ENCODE results near the gene GEMIN5.

The GEMIN5 gene

GRCh38 chr5:154949781-154950180 lies 11.8 kb upstream of the GEMIN5 start:
- Histone ChIP-seq H3K4me3 (ENCODE audit: low read length) (no peak overlapping the region), H3K9me2 (replicated peaks; ENCODE audit: control insufficient read depth, low read length) (no peaks in the 10 kb centered on the region), H3F3A (ENCODE audit: control insufficient read depth, insufficient read depth) (0 out of 2 replicates have a peak, but pooled peaks cover 4% of the 10 kb centered on the region), H3K4me2 (ENCODE audit: low read length) (no peak overlapping the region), H3K36me3 (ENCODE audit: control insufficient read depth, low read length) (peaks cover 45% of the 10 kb centered on the region), H3K9me3 (ENCODE audit: control insufficient read depth, insufficient read depth, low read length) (no peaks in the 10 kb centered on the region), H3K79me2 (ENCODE audit: control insufficient read depth, low read length) (peaks cover 68% of the 10 kb centered on the region), H3K27me3 (ENCODE audit: control insufficient read depth, low read length) (no peaks in the 10 kb centered on the region), H4K20me1 (ENCODE audit: control insufficient read depth, insufficient read depth, low read depth, low read length) (0 out of 2 replicates have a peak, but pooled peaks cover 8% of the 10 kb centered on the region), H3K27ac (ENCODE audit: low read depth, low read length) (no peak overlapping the region), H3K4me1 (ENCODE audit: control insufficient read depth, low read length) (peaks cover 3% of the 10 kb centered on the region)
- TF ChIP-seq EZH2phosphoT487 (IDR thresholded peaks at IDR 0.05; ENCODE audit: borderline replicate concordance, low read length): no peak
- no peak for TF ChIP-seq CTCF (IDR thresholded peaks at IDR 0.05; ENCODE audit: low read depth, low read length, poor library complexity, severe bottlenecking)

GRCh38 chr5:154948313-154948712 lies 10.3 kb upstream of the GEMIN5 start:
- H3K4me3 ChIP-seq (ENCODE audit: low read length): no peak overlapping the region
- H3K36me3 ChIP-seq (ENCODE audit: control insufficient read depth, low read length): peaks cover 49% of the 10 kb centered on the region
- no peak overlapping the region for H3K27ac ChIP-seq (ENCODE audit: low read depth, low read length)
- no peaks in the 10 kb centered on the region for H3K27me3 ChIP-seq (ENCODE audit: control insufficient read depth, low read length)
- TF ChIP-seq EZH2phosphoT487 (IDR thresholded peaks at IDR 0.05; ENCODE audit: borderline replicate concordance, low read length) (no peak), CTCF (IDR thresholded peaks at IDR 0.05; ENCODE audit: low read depth, low read length, poor library complexity, severe bottlenecking) (no peak)
- H3K9me3 ChIP-seq (ENCODE audit: control insufficient read depth, insufficient read depth, low read length): no peaks in the 10 kb centered on the region
- peaks cover 81% of the 10 kb centered on the region for H3K79me2 ChIP-seq (ENCODE audit: control insufficient read depth, low read length)
- H3F3A ChIP-seq (ENCODE audit: control insufficient read depth, insufficient read depth): peaks cover 8% of the 10 kb centered on the region; the same call in 1 of the 2 replicates
- no peak overlapping the region for H3K4me2 ChIP-seq (ENCODE audit: low read length)
- no peaks in the 10 kb centered on the region for H3K9me2 ChIP-seq (replicated peaks; ENCODE audit: control insufficient read depth, low read length)
- H4K20me1 ChIP-seq (ENCODE audit: control insufficient read depth, insufficient read depth, low read depth, low read length): 0 out of 2 replicates have a peak, but pooled peaks cover 8% of the 10 kb centered on the region
- peaks cover 3% of the 10 kb centered on the region for H3K4me1 ChIP-seq (ENCODE audit: control insufficient read depth, low read length)

DNA sequence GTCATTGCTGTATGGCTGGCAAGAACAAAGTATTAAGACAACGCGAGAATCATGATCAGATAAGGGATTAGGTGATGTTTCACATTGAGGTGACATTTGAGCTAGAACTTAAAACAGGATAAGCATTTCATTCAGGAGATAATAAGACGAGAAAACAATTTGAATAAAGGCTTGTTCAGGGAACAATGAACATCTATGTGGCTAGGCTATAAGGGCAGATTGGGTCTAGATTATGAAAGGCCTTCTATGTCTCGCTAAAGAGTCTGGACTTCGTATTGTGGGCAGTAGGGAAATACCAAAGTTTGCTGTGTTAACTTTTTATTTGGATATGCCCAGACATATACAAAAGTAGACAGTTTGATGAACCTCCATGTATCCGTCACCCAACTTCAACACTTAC lies 9.8 kb upstream of the GEMIN5 start:
- H4K20me1 ChIP-seq (ENCODE audit: control insufficient read depth, insufficient read depth, low read depth, low read length): 0 out of 2 replicates have a peak, but pooled peaks cover 8% of the 10 kb centered on the region
- H3K4me2 ChIP-seq (ENCODE audit: low read length): no peak overlapping the region
- H3K36me3 ChIP-seq (ENCODE audit: control insufficient read depth, low read length): peaks cover 52% of the 10 kb centered on the region
- H3K79me2 ChIP-seq (ENCODE audit: control insufficient read depth, low read length): peaks cover 84% of the 10 kb centered on the region
- peaks cover 7% of the 10 kb centered on the region for H3K4me1 ChIP-seq (ENCODE audit: control insufficient read depth, low read length)
- no peaks in the 10 kb centered on the region for H3K9me3 ChIP-seq (ENCODE audit: control insufficient read depth, insufficient read depth, low read length)
- TF ChIP-seq EZH2phosphoT487 (IDR thresholded peaks at IDR 0.05; ENCODE audit: borderline replicate concordance, low read length) (no peak), CTCF (IDR thresholded peaks at IDR 0.05; ENCODE audit: low read depth, low read length, poor library complexity, severe bottlenecking) (no peak)
- no peak overlapping the region for H3K27ac ChIP-seq (ENCODE audit: low read depth, low read length)
- H3K9me2 ChIP-seq (replicated peaks; ENCODE audit: control insufficient read depth, low read length): no peaks in the 10 kb centered on the region
- H3K4me3 ChIP-seq (ENCODE audit: low read length): no peak overlapping the region
- peaks cover 8% of the 10 kb centered on the region; the same call in 1 of the 2 replicates for H3F3A ChIP-seq (ENCODE audit: control insufficient read depth, insufficient read depth)
- H3K27me3 ChIP-seq (ENCODE audit: control insufficient read depth, low read length): no peaks in the 10 kb centered on the region
